Diencephalon (tissue), 1 donor: Measurements from ENCODE around the gene SEH1L. TPM values are rescaled to one million over a fixed set of nuclear protein-coding genes. Genes with fewer than 3 reads are reported as not detected.

Source experiments
- total RNA-seq: library from RNA; depleted of rRNA; stranded (reverse); fragments of >200 nt; gene quantifications from one replicate; pipeline ENCODE4 v1.2.3, GENCODE V29; 2014

Gene SEH1L
- 25.1 TPM for total RNA-seq

DNA sequence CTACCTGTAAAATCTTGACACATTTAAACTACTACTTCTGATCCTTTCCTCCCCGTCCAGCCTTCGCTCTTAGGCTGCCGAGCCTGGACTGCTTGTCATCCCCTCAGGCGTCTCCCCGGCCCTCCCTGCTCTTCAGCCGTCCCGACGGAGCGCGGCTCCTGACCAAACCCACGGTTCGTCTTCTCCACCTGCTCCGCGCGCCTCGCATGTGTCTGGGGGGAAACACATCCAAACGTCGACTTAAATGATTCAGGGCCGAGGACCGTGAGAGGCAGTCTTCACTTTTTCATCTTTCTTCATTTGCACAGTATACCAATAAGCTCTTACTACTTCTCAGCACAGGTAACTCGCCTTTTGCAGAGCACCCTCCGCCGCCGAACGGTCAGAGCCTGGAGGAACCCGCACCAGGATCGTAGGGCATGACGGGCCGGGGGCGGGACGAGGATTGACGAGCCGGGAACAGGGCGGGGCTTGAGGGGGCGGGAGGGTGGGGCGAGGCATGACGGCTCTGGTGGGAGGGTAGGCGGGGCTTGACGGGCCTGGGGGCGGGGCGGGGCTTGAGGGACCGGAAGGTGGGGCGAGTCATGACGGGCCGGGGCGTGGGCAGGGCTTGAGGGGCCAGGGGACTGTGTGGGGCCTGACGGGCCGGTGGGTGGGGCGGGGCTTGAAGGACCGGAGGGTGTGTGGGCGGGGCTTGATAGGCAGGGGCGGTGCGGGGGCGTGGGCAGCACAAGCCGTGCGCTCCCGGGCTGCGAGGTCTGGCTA lies at the start of gene SEH1L:
Gene SEH1L (plus strand): TSS at position 727 of the 765 bp plus-strand sequence. CDS start 111 bp downstream, outside the sequence.

DNA sequence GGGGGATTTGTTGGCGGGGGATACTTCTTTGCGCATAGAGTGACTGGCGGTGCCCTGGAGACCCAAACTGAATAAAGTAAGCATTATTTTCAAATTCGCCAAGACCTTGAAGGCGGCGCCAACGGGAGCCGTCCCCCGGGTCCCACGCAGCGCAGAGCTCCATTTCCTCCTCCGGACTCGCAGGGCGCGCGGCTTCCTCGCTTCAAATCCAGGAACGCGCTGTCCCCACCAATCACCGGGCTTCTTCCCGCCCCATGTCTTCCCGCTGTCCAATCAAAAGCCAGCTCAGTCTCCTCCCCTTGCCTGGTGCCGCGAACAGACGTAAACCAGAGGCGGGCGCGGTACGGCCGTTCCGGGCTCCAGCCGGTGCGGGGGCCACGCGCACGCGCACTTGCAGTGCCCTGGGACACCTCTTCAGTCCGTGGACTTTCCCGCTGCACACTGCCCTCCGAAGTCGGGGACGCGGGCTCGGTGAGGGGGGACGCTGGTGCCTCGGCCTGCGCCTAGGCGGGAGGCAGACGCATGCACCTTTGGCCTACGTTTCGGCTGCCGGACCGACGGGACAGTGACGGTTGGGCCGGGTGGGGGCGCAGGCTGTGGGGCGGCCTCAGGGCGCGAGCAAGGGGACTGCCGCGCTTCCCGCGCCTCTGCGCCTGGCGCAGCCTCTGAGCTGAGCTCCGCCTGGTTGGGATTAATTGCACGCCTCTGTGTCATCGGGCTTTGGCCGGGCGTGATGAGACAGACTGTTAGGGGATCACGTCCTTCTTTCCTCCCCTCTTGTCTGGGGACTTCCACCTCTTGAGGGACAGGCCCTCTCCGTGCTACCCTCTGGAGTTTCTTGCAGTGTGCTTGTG lies 43.4 kb downstream of the SEH1L start, which contains the start of gene CEP192:
Gene CEP192 (plus strand): TSS at position 396 of the 854 bp plus-strand sequence. CDS start 8,063 bp downstream, outside the sequence.

Other genes starting within 250 kb of the SEH1L start
- gene CEP76, start 245.3 kb upstream of the SEH1L start, total RNA-seq = 12.7 TPM
- 54.0 TPM for gene PSMG2, start 245.0 kb upstream of the SEH1L start, total RNA-seq
- gene PTPN2, start 63.8 kb upstream of the SEH1L start, total RNA-seq = 28.6 TPM
- 55.1 TPM for gene CEP192, start 43.4 kb downstream of the SEH1L start, total RNA-seq